ENCODE data around the gene RASGRP2. TPM values are rescaled to one million over a fixed set of nuclear protein-coding genes. Genes with fewer than 3 reads are reported as not detected.
A peak's percentile ranks its signal among the peaks of the same experiment; 100 is the strongest.

RASGRP2 gene
- total and polyA plus RNA-seq, 3 donors from 2014 or later = 14.4 to 26.3 (median 24.0) TPM

GRCh38 chr11:64766881-64767280, 22.9 kb upstream of the RASGRP2 start:
- H3K27ac ChIP-seq = peak overlapping the region in 1 of 2 donors; percentile 50
- peaks cover 41% of the 10 kb centered on the region for H3K4me1 ChIP-seq
- H3K36me3 ChIP-seq (ENCODE audit: low read depth, missing control alignments) = no peaks in the 10 kb centered on the region
- 89 to 90% methylated on average over 2 to 11 of the region's 11 CpGs for WGBS, 2 donors
- TF ChIP-seq, protein P1, sequence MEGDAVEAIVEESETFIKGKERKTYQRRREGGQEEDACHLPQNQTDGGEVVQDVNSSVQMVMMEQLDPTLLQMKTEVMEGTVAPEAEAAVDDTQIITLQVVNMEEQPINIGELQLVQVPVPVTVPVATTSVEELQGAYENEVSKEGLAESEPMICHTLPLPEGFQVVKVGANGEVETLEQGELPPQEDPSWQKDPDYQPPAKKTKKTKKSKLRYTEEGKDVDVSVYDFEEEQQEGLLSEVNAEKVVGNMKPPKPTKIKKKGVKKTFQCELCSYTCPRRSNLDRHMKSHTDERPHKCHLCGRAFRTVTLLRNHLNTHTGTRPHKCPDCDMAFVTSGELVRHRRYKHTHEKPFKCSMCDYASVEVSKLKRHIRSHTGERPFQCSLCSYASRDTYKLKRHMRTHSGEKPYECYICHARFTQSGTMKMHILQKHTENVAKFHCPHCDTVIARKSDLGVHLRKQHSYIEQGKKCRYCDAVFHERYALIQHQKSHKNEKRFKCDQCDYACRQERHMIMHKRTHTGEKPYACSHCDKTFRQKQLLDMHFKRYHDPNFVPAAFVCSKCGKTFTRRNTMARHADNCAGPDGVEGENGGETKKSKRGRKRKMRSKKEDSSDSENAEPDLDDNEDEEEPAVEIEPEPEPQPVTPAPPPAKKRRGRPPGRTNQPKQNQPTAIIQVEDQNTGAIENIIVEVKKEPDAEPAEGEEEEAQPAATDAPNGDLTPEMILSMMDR (IDR thresholded peaks at IDR 0.05) = no peak
- TF ChIP-seq POLR2A (IDR thresholded peaks at IDR 0.05) = no peak
- DNase-seq = no peak
- no peak overlapping the region for H3K4me3 ChIP-seq
- H3K27me3 ChIP-seq = no peaks in the 10 kb centered on the region
- no peaks in the 10 kb centered on the region for H3K9me3 ChIP-seq
- intact Hi-C loops (cut with DNase I; ENCODE audit: low total_unique reads) = no loop called here

GRCh38 chr11:64765851-64766665, 22.1 kb upstream of the RASGRP2 start:
- Histone ChIP-seq H3K9me3 (no peaks in the 10 kb centered on the region), H3K27ac (peak overlapping the region; percentile 12 to 50), H3K4me1 (peaks cover 48% of the 10 kb centered on the region), H3K4me3 (no peak overlapping the region), H3K36me3 (ENCODE audit: low read depth, missing control alignments) (no peaks in the 10 kb centered on the region), H3K27me3 (no peaks in the 10 kb centered on the region)
- no peak for TF ChIP-seq POLR2A (IDR thresholded peaks at IDR 0.05)
- TF ChIP-seq, protein P1 (IDR thresholded peaks at IDR 0.05) = no peak
- no peak for DNase-seq
- intact Hi-C loops (cut with DNase I; ENCODE audit: low total_unique reads) = no loop called here
- WGBS, 2 donors = 65 to 67% methylated on average over 25 to 42 of the region's 42 CpGs

DNA sequence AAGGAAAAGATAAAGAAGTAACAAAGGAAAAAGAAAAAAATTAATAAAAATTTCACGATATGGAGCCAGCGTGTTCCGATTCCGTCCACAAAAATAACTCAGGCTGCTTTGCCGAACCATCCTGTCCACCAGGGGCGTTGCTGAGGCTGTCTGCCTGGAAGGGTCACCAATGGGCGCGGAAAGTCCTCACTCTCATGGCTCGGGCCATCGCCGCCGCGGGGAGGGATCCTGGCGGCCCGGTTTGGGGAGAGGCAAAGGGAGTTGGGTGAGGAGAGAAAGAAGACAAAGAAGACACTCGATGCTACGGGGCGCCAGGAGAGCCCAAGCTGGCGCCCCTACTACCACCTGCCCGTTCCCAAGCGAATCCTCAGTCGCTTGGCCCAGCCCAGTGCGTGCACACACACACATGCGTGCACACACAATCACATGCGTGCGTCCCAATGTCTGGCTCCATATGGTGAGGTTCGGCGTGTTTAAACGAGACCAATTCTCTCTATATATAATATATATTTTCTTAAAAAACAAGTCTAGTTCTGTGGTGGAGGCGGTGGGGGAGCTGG, 21.4 kb upstream of the RASGRP2 start:
- Histone ChIP-seq H3K4me1 (peaks cover 55% of the 10 kb centered on the region), H3K4me3 (no peak overlapping the region), H3K27me3 (no peaks in the 10 kb centered on the region), H3K36me3 (ENCODE audit: low read depth, missing control alignments) (no peaks in the 10 kb centered on the region), H3K9me3 (no peaks in the 10 kb centered on the region), H3K27ac (no peak overlapping the region)
- intact Hi-C loops (cut with DNase I; ENCODE audit: low total_unique reads) = no loop called here
- DNase-seq = peak; percentile 66
- 67 to 76% methylated on average over 30 of the region's 30 CpGs for WGBS, 2 donors
- TF ChIP-seq, protein P1 (IDR thresholded peaks at IDR 0.05) = peak; percentile 55 to 63 (median 59)
- TF ChIP-seq POLR2A (IDR thresholded peaks at IDR 0.05) = no peak

GRCh38 chr11:64764753-64765152, 20.8 kb upstream of the RASGRP2 start:
- TF ChIP-seq POLR2A (IDR thresholded peaks at IDR 0.05) = no peak
- TF ChIP-seq, protein P1 (IDR thresholded peaks at IDR 0.05) = no peak
- no peaks in the 10 kb centered on the region for H3K9me3 ChIP-seq
- H3K36me3 ChIP-seq (ENCODE audit: low read depth, missing control alignments) = no peaks in the 10 kb centered on the region
- WGBS, 2 donors = 68 to 88% methylated on average over 8 of the region's 8 CpGs
- no peak overlapping the region for H3K4me3 ChIP-seq
- intact Hi-C loops (cut with DNase I; ENCODE audit: low total_unique reads) = no loop called here
- H3K4me1 ChIP-seq = peaks cover 61% of the 10 kb centered on the region
- peak overlapping the region in 1 of 2 donors; percentile 25 for H3K27ac ChIP-seq
- no peaks in the 10 kb centered on the region for H3K27me3 ChIP-seq
- no peak for DNase-seq
